ENCODE results near the gene FAM53B.

GRCh38 chr10:124741281-124741921 is 2.8 kb downstream of the FAM53B start:
- peak; percentile 90 for TF ChIP-seq CTCF (conservative IDR thresholded peaks at IDR 0.05; ENCODE audit: low read length)
- no peak for TF ChIP-seq EZH2phosphoT487 (IDR thresholded peaks at IDR 0.05; ENCODE audit: borderline replicate concordance, low read depth, low read length)
